Stimulated activated CD4-positive, alpha-beta T cell treated with anti-CD3 and anti-CD28 coated beads, Interleukin-4, amount 100 ng/mL, for 4 hours (primary cell): ENCODE data around the gene ATG7.
"Not testable (repeated sequence)": the region's sequence is repeated elsewhere in the genome, so short reads cannot be mapped to it uniquely, and the experiment has no call there.

Experiments
- DNase-seq, 2 experiments: peaks; one replicate each; pipeline ENCODE4 v3.0.0-alpha.2; 2020

The ATG7 gene

GRCh38 chr3:11302444-11302843 is 30.2 kb downstream of the ATG7 start:
- DNase-seq: no peak

GRCh38 chr3:11304175-11304574 is 32.0 kb downstream of the ATG7 start:
- no peak for DNase-seq

- DNase-seq: no peak
Observed at GRCh38 chr3:11305509-11305908, 33.3 kb downstream of the ATG7 start.

- peak; percentile 2 to 9 for DNase-seq
Observed at GRCh38 chr3:11306817-11307589, 34.8 kb downstream of the ATG7 start.

GRCh38 chr3:11307830-11308432 is 35.7 kb downstream of the ATG7 start:
- no peak for DNase-seq

GRCh38 chr3:11310258-11310657 is 38.1 kb downstream of the ATG7 start:
- DNase-seq: no peak

- DNase-seq: no peak
Observed at GRCh38 chr3:11312166-11312565, 40.0 kb downstream of the ATG7 start.

GRCh38 chr3:11317300-11317699 is 45.1 kb downstream of the ATG7 start:
- no peak for DNase-seq

- no peak for DNase-seq
Observed at GRCh38 chr3:11322931-11323330, 50.7 kb downstream of the ATG7 start.

- no peak for DNase-seq
Observed at GRCh38 chr3:11323813-11324212, 51.6 kb downstream of the ATG7 start.

- DNase-seq: no peak
Observed at GRCh38 chr3:11327619-11328018, 55.4 kb downstream of the ATG7 start.

- DNase-seq: no peak
Observed at GRCh38 chr3:11328196-11328945, 56.2 kb downstream of the ATG7 start.

- DNase-seq: no peak
Observed at GRCh38 chr3:11329777-11330176, 57.6 kb downstream of the ATG7 start.

GRCh38 chr3:11331101-11331500 is 58.9 kb downstream of the ATG7 start:
- DNase-seq: no peak

GRCh38 chr3:11335056-11335608 is 62.9 kb downstream of the ATG7 start:
- no peak for DNase-seq

- DNase-seq: no peak
Observed at GRCh38 chr3:11339541-11339940, 67.3 kb downstream of the ATG7 start.

- no peak for DNase-seq
Observed at GRCh38 chr3:11346416-11346815, 74.2 kb downstream of the ATG7 start.

GRCh38 chr3:11348877-11349276 is 76.7 kb downstream of the ATG7 start:
- DNase-seq: not testable (repeated sequence)

GRCh38 chr3:11349446-11349845 is 77.2 kb downstream of the ATG7 start:
- DNase-seq: no peak

- DNase-seq: no peak
Observed at GRCh38 chr3:11350374-11350773, 78.2 kb downstream of the ATG7 start.

GRCh38 chr3:11351451-11351850 is 79.3 kb downstream of the ATG7 start:
- no peak for DNase-seq

- DNase-seq: no peak
Observed at GRCh38 chr3:11356269-11356668, 84.1 kb downstream of the ATG7 start.

- no peak for DNase-seq
Observed at GRCh38 chr3:11362600-11362999, 90.4 kb downstream of the ATG7 start.

GRCh38 chr3:11363715-11364114 is 91.5 kb downstream of the ATG7 start:
- no peak for DNase-seq
